Endothelial cell of umbilical vein (primary cell): ENCODE measurements around the gene EVC2. TPM values are rescaled to one million over a fixed set of nuclear protein-coding genes. Genes with fewer than 3 reads are reported as not detected.

ENCODE experiments used
- BruUV-seq: library from RNA; stranded (reverse); fragments of 400-500 nt; replicated peaks from 2 replicates; lab custom pipeline; 2021; lab: Mats Ljungman, UMichigan
- CTCF ChIA-PET: fragments of 300-600, 350-600 bp; sonication (Branson Sonifier 250); formaldehyde crosslinking; loops from one replicate; lab custom pipeline; 2021; ENCODE audit warnings: antibody characterized with exemption, inconsistent platforms; lab: Charles Lee
- POLR2A ChIA-PET: fragments of 300-600, 350-600 bp; sonication (Branson Sonifier 250); formaldehyde crosslinking; loops from one replicate; lab custom pipeline; 2021; ENCODE audit warnings: antibody characterized with exemption, inconsistent platforms; lab: Charles Lee
- DNase-seq: peaks from one replicate; pipeline ENCODE4 v3.0.0-alpha.2; 2011; ENCODE audit warnings: low read depth, low spot score
- FAIRE-seq: peaks from 2 replicates; lab custom pipeline; 2011; peaks lifted over from hg19 to GRCh38; lab: Jason Lieb, UNC
- H2AFZ ChIP-seq: 2 replicates; pipeline ENCODE4 v1.6.0; 2012; ENCODE audit warnings: low read depth, low read length, control low read depth, inconsistent platforms
- H3K27ac ChIP-seq: 2 replicates; pipeline ENCODE4 v1.5.1; 2011; ENCODE audit warnings: low read depth, mild to moderate bottlenecking, control low read depth, low read length, moderate library complexity; ENCODE audit not compliant: insufficient read depth
- H3K27me3 ChIP-seq, 2 experiments: 2 replicates each; pipeline versions ENCODE4 v1.6.0 to v1.6.1; 2011; ENCODE audit warnings: low read length in 2 of 2, mixed read lengths in 1 of 2; ENCODE audit not compliant: control insufficient read depth in 2 of 2, insufficient read depth in 2 of 2
- H3K36me3 ChIP-seq, 2 experiments: 2 replicates in 1 of 2; 3 replicates in 1 of 2; pipeline ENCODE4 v1.5.1; 2011; ENCODE audit warnings: low read length in 2 of 2, mild to moderate bottlenecking in 1 of 2, moderate library complexity in 1 of 2; ENCODE audit not compliant: control insufficient read depth in 2 of 2, insufficient read depth in 2 of 2; ENCODE audit errors: extremely low read depth in 1 of 2
- H3K4me1 ChIP-seq: 3 replicates; pipeline ENCODE4 v1.5.1; 2011; ENCODE audit warnings: mild to moderate bottlenecking, low read length; ENCODE audit not compliant: control insufficient read depth, insufficient read depth; ENCODE audit errors: extremely low read depth
- H3K4me2 ChIP-seq: 2 replicates; pipeline ENCODE4 v1.6.1; 2011; ENCODE audit warnings: low read length, control low read depth, mixed read lengths; ENCODE audit not compliant: insufficient read depth
- H3K4me3 ChIP-seq, 3 experiments: fragments of 200-600 bp in 1 of 3; sonication (generic), shearing (Covaris generic) in 1 of 3; replicated peaks in 1 of 3; 2 replicates each; pipeline ENCODE4 v1.5.1; 2011 to 2016; ENCODE audit warnings: control low read depth in 3 of 3, low read length in 3 of 3, mild to moderate bottlenecking in 2 of 3, inconsistent platforms in 1 of 3, low read depth in 1 of 3, moderate library complexity in 1 of 3; ENCODE audit not compliant: insufficient read depth in 1 of 3
- H3K79me2 ChIP-seq: 2 replicates; pipeline ENCODE4 v1.6.0; 2012; ENCODE audit warnings: low read length, inconsistent platforms; ENCODE audit not compliant: control insufficient read depth, insufficient read depth
- H3K9ac ChIP-seq: replicated peaks from 2 replicates; pipeline ENCODE3; 2011; ENCODE audit warnings: low read length, control low read depth; ENCODE audit not compliant: insufficient read depth; ENCODE audit errors: extremely low read depth
- H3K9me1 ChIP-seq: replicated peaks from 3 replicates; pipeline ENCODE4 v1.6.0; 2011; ENCODE audit warnings: mild to moderate bottlenecking, low read length; ENCODE audit not compliant: control insufficient read depth, insufficient read depth; ENCODE audit errors: extremely low read depth
- H3K9me3 ChIP-seq: replicated peaks from 2 replicates; pipeline ENCODE4 v1.5.1; 2012; ENCODE audit warnings: low read length, inconsistent platforms; ENCODE audit not compliant: control insufficient read depth, insufficient read depth
- H4K20me1 ChIP-seq: replicated peaks from 2 replicates; pipeline ENCODE3; 2011; ENCODE audit warnings: mild to moderate bottlenecking, low read length; ENCODE audit not compliant: control insufficient read depth, insufficient read depth; ENCODE audit errors: extremely low read depth
- CTCF ChIP-seq, 2 donors: IDR thresholded peaks; 1 replicate in 1 of 2; 2 replicates in 1 of 2; pipeline ENCODE4 v1.5.1; 2011; ENCODE audit warnings: low read length in 2 of 2, mild to moderate bottlenecking in 2 of 2, moderate library complexity in 2 of 2, control low read depth in 1 of 2, inconsistent platforms in 1 of 2, low read depth in 1 of 2; ENCODE audit not compliant: insufficient read depth in 1 of 2; ENCODE audit errors: extremely low read depth in 1 of 2
- EZH2 ChIP-seq: IDR thresholded peaks from 2 replicates; pipeline ENCODE4 v1.6.1; 2012; ENCODE audit warnings: borderline replicate concordance, low read depth, mild to moderate bottlenecking, moderate library complexity, low read length, inconsistent platforms; ENCODE audit not compliant: severe bottlenecking
- FOS ChIP-seq: IDR thresholded peaks from 2 replicates; pipeline ENCODE4 v1.6.1; 2011; ENCODE audit warnings: mild to moderate bottlenecking, low read length, moderate library complexity, borderline replicate concordance; ENCODE audit not compliant: insufficient read depth
- GATA2 ChIP-seq: IDR thresholded peaks from 2 replicates; pipeline ENCODE4 v1.7.0; 2011; ENCODE audit warnings: low read depth, mild to moderate bottlenecking, moderate library complexity, mixed read lengths, low read length; ENCODE audit not compliant: insufficient read length, insufficient read depth
- JUN ChIP-seq: IDR thresholded peaks from 2 replicates; pipeline ENCODE4 v1.6.1; 2011; ENCODE audit warnings: borderline replicate concordance, low read depth; ENCODE audit not compliant: insufficient read length, insufficient read depth
- MAX ChIP-seq: IDR thresholded peaks from 2 replicates; pipeline ENCODE4 v1.6.1; 2011; ENCODE audit not compliant: insufficient read depth, insufficient read length
- MYC ChIP-seq: IDR thresholded peaks from one replicate; pipeline ENCODE4 v1.6.1; 2011; ENCODE audit warnings: mild to moderate bottlenecking, low read depth, low read length
- POLR2A ChIP-seq: IDR thresholded peaks from 2 replicates; pipeline ENCODE4 v1.6.1; 2012; ENCODE audit warnings: low read depth, mild to moderate bottlenecking, control low read depth, low read length
- POLR2AphosphoS5 ChIP-seq: IDR thresholded peaks from 2 replicates; pipeline ENCODE4 v1.6.1; 2012; ENCODE audit warnings: low read depth, mild to moderate bottlenecking, control low read depth, low read length, moderate library complexity; ENCODE audit not compliant: insufficient read depth
- dilution Hi-C: fragments of 300-500 bp; cut with MboI; formaldehyde crosslinking; loops from one replicate; pipeline ENCODE4 v1.15.0; 2019; ENCODE audit warnings: low sequenced_read_pairs; ENCODE audit not compliant: extremely low pct_ligation_motif_present
- intact Hi-C: fragments of 100-400 bp; cut with micrococcal nuclease; formaldehyde crosslinking; loops from one replicate; pipeline ENCODE4 v1.10.0; 2022
- polyA plus RNA-seq, 4 experiments: library from polyadenylated mRNA; depleted of rRNA in 3 of 4; stranded (reverse) in 3 of 4; unstranded in 1 of 4; fragments of >200 nt; gene quantifications; 2 replicates each; pipeline versions ENCODE4 v1.2.1 to v1.2.3, GENCODE V29; 2011 to 2012; ENCODE audit warnings: missing spikeins in 1 of 4
- total RNA-seq: library from RNA; stranded (reverse); gene quantifications from 2 replicates; pipeline ENCODE4 v1.2.3, GENCODE V29; 2021

The EVC2 gene
- total and polyA plus RNA-seq, 2 donors (not counting 3 experiments of a cell fraction or from before 2014, with no cell fraction given) = 1.7 to 8.8 TPM

GRCh38 chr4:5647351-5647750 is 61.0 kb downstream of the EVC2 start:
- no peak for FAIRE-seq
- POLR2A ChIA-PET = no interaction called here
- DNase-seq = no peak
- Histone ChIP-seq H3K27me3 (no peaks in the 10 kb centered on the region), H3K9ac (no peak overlapping the region), H3K4me1 (no peaks in the 10 kb centered on the region), H2AFZ (no peak overlapping the region), H4K20me1 (no peaks in the 10 kb centered on the region), H3K27ac (no peak overlapping the region), H3K9me1 (no peaks in the 10 kb centered on the region), H3K36me3 (peaks cover 0 to 6% of the 10 kb centered on the region in 2 experiments), H3K79me2 (no peaks in the 10 kb centered on the region), H3K9me3 (no peaks in the 10 kb centered on the region), H3K4me2 (no peak overlapping the region), H3K4me3 (no peak overlapping the region)
- CTCF ChIA-PET = interaction anchor here (2.1 kb wide), 1 partner anchor 12 kb away, joined by 7 read pairs; no protein-coding TSS in a partner anchor
- intact Hi-C loops (no loop called here), dilution Hi-C loops (no loop called here)
- BruUV-seq = no TSS peak
- no peak for TF ChIP-seq FOS
- TF ChIP-seq GATA2 = no peak
- no peak for TF ChIP-seq POLR2A
- TF ChIP-seq EZH2 = no peak
- no peak for TF ChIP-seq POLR2AphosphoS5
- no peak for TF ChIP-seq MAX
- no peak for TF ChIP-seq JUN
- no peak for TF ChIP-seq CTCF (IDR thresholded peaks at IDR 0.05; ENCODE audit: extremely low read depth in 1 of 2, insufficient read depth in 1 of 2, low read depth in 1 of 2, low read length in 2 of 2)
- no peak for TF ChIP-seq MYC
